NCI-H1417 (cell line): ENCODE measurements around the gene TMC8.
"Not testable (repeated sequence)": the region's sequence is repeated elsewhere in the genome, so short reads cannot be mapped to it uniquely, and the experiment has no call there.

ENCODE experiments used
- DNase-seq, 3 experiments: peaks; one replicate each; lab custom pipeline; 2025; lab: John Stamatoyannopoulos, UW

TMC8 gene, protein sequence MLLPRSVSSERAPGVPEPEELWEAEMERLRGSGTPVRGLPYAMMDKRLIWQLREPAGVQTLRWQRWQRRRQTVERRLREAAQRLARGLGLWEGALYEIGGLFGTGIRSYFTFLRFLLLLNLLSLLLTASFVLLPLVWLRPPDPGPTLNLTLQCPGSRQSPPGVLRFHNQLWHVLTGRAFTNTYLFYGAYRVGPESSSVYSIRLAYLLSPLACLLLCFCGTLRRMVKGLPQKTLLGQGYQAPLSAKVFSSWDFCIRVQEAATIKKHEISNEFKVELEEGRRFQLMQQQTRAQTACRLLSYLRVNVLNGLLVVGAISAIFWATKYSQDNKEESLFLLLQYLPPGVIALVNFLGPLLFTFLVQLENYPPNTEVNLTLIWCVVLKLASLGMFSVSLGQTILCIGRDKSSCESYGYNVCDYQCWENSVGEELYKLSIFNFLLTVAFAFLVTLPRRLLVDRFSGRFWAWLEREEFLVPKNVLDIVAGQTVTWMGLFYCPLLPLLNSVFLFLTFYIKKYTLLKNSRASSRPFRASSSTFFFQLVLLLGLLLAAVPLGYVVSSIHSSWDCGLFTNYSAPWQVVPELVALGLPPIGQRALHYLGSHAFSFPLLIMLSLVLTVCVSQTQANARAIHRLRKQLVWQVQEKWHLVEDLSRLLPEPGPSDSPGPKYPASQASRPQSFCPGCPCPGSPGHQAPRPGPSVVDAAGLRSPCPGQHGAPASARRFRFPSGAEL

DNA sequence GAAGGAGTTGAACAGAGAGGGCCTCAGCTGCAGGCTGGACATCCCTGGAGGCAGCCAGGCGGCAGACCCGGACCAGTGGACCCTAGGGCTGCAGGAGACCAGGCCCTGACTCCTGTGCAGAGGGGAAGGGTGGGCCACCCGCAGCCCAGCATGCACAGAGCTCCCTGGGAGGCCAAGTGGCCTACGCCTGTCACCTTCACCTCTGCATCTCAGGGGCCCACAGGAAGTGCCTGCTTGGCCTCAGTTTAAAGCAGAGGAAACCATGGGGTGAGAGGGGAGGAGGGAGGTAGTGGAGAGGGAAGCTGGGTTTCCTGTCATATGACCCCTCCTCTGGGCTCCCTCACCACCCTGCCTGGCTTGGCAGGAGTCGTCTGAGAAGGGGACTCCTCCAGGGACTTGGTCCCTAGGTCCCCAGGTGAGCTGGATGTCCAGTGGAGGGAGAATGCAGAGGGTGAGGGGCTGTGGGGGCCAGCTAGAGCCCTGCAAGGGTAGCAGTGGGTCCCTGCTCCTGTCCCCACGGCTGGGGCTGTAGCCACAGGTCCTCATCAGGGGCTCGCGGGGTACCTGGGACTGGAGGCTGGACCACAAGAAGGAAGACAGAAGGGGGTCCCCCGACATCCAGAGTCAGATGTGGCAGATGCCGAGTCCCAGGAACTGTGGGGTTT is at the start of gene TMC8:
Gene TMC8, plus strand, starts transcription at position 335 of the 665 bp plus-strand sequence. CDS start 818 bp downstream, outside the sequence.
- DNase-seq = peak in 1 of 3 experiments; percentile 19

DNA sequence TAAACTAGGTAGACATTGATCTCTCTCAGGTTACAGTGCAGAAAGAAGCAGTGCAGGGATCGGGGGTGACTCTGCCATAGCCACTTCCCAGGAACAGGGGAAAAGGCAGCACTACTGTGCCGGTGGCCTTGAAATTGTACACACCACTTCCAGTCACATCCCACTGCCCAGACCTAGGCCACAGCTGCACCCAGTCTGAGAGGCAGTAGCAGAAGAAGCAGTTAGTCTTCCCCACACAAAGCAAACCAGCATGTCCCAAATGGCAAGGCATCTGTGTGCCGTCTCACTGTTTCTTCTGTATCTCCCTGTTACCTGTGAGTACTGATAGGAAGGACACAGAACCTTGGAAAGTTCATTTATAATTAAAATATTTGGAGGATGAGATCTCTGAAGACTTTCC is 49.0 kb upstream of the TMC8 start:
- DNase-seq = no peak

DNA sequence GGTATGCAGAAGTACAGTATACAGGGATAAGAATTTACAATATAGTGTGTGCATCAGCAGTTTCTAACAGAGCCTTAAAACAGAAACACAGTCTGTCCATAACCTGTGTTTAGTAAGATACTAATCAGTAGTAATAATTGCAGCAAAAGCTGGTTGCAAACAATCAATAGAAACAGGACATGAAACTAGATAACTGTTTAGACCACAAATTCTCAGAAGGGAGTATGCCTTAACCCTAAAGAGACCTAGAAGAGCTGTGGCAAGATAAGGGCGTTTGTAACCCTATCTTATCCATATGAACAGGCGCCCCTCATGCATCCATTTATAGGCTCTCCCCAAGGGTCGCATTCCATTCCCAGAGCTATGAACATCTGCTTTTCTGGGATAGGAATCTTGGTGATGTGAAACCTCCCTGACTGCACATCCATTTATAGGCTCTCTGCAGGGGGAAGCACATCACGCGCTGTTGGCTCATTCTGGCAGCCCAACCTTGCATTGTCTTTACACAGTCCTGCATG is 48.2 kb upstream of the TMC8 start:
- DNase-seq = not testable (repeated sequence)

DNA sequence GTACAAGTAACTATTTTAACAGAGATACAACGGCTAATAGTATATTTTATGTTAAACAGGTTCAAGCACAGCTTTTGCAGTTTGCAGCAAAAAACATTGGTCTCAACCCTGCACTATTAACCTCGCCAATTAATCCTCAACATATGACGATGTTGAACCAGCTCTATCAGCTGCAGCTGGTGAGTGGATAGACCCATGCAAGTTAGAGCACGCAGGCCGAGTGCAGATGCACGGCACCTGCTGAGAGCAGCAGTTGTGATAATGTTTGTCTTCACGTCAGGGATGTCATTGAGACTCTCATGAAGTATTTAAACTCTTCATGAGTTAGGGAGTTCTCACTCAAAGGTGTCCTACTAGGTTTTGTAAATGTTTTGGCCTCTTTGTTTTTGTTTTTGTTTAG is 47.6 kb upstream of the TMC8 start:
- DNase-seq = peak; percentile 61 to 87 (median 62)

DNA sequence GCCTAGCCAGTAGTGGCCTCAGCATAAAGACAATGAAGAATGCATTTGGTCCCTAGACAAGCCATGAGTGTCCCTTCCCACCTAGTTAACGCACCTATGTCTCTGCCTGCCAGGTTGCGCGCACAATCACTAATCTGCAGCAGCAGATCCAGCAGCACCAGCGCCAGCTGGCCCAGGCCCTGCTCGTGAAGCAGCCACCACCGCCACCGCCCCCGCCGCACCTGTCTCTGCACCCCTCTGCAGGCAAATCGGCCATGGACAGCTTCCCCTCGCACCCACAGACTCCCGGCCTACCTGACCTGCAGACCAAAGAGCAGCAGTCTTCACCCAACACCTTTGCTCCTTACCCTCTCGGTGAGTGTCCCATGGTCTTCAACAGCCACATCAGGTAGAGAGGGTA is 43.8 kb upstream of the TMC8 start:
- no peak for DNase-seq

DNA sequence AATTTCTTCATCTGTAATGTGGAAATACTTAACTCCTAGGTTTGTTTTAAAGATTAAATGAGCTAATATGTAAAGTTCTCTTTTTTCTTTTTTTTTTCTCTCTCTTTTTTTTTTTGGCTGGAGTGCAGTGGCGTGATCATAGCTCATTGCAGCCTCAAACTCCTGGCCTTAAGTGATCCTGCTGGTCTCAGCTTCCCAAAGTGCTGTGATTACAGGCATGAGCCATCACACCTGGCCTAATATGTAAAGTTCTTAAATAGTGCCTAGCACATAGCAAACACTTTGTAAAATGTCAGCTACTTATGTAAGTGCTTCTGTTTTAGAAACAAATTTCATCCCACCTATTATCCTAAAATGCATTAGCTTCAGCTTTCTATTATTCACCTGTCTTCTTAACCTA is 42.0 kb upstream of the TMC8 start:
- DNase-seq = no peak

DNA sequence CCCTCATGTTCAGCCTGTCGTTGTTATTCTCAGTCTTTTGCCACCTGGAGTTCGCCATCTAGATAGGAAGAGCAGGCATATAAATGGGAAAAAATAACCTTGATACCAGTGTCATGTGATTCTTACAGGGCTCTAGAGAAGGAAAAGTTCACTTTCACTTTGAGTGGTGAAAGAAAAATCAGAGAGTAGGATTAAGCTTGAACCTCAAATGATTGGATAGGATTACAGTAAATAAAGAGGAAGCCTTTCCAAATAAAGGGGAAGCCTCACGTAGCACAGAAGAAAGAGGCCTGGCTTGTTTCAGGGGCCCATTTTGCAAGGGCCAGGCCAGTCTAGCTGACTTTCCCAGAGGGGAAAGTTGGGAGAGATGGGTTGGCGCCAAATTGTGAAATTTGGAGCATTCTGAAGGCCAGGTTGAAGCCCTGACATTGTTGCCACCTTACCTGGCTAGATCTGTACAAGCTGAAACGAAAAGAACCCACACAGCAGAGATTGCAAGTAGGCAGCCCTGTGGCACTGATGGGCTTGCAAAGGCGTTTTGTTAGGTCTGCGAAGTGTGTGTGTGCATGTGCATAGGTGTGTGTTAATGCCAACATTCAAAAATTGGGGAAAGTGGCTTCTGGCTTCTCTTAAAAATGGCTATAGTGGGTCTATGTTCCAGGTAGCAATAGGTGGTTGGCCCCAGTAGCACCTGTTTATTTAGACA is 40.8 kb upstream of the TMC8 start:
- DNase-seq = no peak

DNA sequence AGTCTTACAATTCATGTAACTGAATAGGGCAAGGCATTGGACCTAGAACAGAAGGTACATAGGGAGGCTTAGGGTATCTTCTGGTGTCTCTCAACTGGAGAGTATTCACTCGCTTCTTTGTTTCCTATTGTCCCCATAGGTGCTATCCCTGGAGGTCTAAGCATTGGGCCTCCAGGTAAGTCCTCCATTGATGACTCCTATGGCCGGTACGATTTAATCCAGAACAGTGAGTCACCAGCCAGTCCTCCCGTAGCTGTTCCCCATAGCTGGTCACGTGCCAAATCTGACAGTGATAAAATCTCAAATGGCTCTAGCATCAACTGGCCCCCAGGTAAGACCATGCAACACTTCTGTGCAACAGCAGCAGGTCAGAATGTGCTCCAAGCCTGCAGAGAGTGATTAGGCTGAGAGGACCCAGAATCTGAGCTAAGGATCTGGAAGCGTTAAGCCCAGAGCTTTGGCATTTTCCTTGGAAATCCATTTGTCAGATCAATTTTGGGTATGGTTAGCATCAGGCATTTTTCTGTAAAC is 37.7 kb upstream of the TMC8 start:
- no peak for DNase-seq

DNA sequence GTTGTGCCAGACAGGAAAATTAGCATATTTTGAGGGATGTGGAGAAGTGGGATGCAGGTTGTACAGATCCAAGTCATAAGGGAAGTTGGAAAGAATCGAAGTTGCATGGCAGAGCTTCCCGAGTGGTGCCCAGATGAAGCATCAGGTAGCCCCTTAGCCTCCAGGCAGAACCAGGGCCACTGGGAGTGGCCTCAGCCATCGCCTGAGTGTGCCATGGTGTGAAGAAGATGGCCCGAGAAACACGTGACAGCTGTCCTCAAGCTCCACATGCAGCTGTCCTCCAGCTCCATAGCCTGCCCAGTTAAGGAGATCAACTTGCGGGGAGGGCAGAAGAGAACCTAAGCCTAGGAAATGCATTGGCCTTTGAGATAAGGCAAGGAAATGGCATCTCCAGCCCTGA is 35.5 kb upstream of the TMC8 start:
- no peak for DNase-seq

DNA sequence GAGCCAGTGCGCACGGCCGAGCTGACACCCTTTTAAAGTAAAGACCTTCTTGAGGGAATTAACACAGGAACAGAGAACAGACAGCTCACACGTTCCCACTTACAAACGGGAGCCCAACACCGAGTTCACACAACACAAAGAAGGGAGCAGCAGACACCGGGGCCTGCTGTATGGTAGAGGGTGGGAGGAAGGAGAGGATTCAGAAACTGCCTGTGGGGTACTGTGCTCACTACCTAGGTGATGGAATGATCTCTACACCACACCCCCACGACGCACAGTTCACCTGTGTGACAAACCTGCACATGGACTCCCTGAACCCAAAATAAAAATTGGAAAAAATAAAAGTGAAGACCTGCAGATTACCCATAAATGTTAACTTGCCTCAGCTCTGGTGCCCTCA is 34.5 kb upstream of the TMC8 start:
- DNase-seq = no peak

DNA sequence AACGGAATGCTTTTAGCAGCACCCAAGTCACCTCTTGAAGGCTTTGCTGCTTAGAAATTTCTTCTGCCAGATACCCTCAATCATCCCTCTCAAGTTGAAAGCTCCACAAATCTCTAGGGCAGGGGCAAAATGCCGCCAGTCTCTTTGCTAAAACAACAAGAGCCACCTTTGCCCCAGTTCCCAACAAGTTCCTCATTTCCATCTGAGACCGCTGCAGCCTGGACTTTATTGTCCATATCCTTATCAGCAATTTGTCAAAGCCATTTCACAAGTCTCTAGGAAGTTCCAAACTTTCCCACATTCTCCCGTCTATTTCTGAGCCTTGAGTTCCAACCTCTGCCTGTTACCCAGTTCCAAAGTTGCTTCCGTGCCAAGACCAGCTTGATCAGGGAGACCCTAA is 29.5 kb upstream of the TMC8 start:
- no peak for DNase-seq

DNA sequence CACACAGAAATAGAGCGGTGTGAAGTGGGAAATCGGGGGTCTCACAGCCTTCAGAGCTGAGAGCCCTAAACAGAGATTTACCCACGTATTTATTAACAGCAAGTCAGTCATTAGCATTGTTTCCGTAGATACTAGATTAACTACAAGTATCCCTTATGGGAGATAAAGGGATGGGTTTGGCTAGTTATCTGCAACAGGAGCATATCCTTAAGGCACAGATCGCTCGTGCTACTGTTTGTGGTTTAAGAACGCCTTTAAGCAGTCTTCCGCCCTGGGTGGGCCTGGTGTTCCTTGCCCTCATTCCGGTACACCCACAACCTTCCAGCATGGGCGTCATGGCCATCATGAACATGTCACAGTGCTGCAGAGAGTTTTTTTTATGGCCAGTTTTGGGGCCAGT is 29.0 kb upstream of the TMC8 start:
- no peak for DNase-seq

DNA sequence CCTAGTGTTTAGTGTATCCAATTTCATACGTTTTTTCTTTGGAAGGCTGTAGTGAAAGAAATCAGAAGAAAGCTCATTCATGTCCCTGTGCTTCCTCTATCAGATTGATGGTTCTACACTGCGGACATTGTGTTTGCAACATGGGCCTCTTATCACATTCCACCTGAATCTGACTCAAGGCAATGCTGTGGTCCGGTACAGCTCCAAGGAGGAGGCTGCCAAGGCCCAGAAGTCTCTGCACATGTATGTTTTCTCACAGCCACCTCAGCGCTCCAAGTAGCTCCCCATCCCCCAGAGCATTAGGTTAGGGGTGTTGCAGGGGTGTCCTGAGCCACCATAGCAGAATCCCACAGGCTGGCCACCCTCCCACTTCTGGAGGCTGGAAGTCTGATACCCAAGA is 27.3 kb upstream of the TMC8 start:
- DNase-seq = no peak

DNA sequence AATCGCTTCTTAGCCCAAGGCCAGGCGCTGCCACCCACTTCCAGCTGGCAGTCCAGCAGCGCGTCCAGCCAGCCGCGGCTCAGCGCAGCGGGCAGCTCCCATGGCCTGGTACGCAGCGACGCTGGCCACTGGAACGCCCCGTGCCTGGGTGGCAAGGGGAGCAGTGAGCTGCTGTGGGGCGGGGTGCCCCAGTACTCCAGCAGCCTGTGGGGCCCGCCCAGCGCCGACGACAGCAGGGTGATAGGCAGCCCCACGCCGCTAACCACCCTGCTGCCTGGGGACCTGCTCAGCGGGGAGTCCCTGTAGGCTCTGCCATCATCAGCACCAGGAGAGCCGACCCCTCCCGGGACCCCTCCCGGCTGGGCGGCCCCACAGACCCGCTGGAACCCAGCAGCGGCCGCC is 26.0 kb upstream of the TMC8 start:
- no peak for DNase-seq

DNA sequence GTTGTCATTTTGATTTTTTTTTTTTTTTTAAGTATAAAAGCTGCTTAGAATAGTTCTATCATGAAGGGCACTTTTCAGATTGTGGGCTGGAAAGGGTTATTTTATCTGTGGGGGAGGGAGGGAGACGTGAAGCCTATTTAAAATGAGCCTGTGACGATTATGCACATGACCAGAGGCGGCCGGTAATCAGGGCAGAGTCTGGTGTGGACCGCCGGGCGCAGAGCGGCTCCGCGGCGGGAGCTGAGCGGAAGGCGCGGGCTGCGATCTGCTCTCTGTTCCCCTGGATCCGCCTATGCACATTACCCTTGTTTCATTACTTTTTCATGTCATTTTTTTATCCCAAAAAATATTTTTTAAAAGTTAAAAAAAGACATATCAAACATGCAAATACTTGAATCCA is 25.5 kb upstream of the TMC8 start:
- DNase-seq = no peak

DNA sequence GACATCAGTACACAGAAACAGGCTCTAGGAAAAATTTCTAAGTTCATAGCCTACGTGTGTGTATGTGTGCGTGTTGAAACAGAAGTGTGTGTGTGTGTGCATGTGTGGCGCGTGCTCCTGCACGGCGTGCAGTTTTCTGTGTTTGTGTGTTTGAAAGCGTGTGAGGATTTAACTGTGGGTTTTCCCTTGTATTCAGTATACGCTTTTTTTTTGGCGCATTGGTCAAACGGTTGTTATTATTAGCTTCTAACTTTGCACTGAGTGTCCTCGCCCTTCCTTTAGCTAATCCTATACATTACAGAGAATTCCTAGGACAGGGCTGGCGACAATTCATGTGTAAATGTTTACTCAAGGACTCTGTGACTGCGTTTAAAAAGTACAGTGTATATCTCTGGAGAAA is 25.0 kb upstream of the TMC8 start:
- peak in 1 of 3 experiments; percentile 13 for DNase-seq

DNA sequence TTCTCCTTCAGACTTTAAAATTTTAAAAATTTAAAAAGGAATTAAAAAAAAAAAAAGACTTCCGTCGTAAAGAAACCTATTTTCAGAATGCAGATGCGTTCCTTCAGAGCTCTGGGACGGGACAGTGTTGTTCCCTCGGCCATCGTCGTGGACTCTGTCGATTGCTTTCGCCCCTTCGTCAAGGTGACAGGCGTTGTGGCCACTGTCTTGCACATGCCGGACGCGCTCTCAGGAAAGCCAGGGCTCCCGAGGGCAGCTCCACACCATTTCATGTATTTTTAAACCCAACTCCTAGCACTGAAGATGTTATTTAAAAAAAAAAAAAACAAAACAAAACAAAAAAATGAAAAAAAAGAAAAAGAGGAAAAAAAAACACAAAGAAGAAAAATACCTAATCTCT is 24.4 kb upstream of the TMC8 start:
- no peak for DNase-seq

DNA sequence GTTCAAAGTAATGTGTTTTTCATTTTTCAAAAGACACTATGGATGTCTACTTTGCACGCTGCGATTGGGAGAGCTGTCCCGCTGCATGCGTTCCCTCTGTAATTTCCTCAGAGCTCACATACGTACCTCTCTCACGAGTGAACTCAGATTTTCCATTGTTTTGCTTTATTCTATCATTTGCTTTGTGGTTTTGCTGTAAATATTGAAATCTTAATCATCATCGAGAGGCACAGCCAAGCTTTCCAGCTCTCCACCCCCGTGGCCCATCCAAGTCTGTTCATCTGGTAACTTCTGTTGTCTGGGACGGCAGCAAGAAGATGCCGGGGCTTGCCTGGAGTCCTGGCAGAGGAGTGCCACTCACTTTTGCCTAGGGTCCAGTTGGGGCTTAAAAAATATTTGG is 23.1 kb upstream of the TMC8 start:
- no peak for DNase-seq

DNA sequence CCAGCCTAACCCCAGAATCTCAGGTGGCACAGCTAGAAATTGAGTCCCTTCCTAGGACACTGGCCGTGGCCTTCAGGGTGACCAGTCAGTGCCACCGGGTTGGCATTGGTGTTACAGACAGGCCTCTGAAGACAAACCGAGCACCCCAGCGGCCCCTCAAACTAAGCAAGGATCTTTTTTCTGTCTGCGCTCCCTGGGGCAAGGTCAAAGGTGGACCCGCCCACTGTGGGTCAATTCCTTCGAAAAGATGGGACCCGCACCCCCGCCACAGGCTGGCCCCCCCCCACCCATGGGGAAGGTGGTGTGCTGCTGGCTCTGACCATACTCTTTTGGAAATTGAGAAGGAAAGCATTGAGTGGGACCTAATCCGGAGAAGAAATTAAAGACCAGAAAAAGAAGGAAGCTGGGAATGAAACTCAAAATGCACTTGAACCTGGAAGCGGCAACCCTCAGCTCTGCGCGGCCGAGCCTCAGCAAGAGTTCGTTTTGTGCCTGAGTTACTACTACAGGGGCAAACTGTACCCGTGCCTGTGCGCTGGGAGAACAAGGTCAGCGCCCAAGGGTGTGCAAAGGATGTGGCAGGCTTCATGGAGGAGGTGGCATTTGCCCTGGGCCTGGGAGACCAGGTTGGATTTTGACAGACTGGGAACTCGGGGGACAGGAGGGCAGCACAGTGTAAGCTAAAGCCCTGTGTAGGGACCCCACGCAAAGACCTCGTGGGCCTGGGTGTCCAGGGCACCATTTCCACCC is 22.4 kb upstream of the TMC8 start:
- no peak for DNase-seq

DNA sequence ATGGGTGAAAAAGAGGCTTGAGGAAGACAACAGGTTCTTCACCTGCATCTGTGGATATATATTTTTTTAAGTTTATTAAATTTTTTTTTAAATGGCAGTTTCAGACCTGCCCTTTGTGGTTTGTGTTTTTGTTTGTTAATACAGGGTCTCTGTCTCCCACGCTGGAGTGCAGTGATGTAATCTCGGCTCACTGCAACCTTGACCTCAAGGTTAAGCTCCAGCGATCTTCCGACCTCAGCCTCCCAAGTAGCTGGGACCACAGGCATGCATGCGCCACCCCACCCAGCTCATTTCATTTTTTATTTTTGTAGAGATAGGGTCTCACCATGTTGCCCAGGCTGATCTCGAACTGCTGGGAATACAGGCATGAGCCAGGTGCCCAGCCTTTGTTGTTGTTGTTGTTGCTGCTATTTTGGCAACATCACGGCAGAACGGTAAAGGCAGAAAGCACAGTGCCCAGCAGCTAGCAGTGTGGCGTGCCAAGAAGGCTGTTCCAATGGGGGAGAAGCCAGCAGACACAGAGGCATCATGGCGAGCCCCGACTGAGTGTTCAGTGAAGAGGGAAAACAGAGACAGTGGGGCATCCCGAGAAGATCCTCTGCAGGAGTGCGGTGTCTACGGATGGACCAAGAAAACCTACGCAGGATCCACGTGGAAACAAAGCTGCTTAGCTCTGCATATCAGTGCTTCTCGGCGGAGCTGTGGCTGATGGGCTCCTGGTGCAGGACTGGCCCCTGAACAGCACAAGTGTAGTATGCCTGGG is 21.7 kb upstream of the TMC8 start:
- DNase-seq = no peak

DNA sequence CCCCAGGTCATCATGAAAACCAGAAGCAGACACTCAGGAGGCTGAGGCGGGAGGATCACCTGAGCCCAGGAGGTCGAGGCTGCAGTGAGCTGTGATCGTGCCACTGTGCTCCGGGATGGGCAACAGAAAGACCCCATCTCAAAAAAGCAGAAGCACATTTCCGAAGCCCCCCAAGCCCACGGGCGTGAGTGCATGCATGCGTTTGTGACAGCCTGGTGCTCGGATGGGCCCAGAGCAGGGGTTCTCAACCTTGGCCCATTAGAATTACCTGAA is 21.1 kb upstream of the TMC8 start:
- no peak for DNase-seq
